Measurements from ENCODE around the gene C3orf70.
A peak's percentile ranks its signal among the peaks of the same experiment; 100 is the strongest.

C3orf70 gene

DNA sequence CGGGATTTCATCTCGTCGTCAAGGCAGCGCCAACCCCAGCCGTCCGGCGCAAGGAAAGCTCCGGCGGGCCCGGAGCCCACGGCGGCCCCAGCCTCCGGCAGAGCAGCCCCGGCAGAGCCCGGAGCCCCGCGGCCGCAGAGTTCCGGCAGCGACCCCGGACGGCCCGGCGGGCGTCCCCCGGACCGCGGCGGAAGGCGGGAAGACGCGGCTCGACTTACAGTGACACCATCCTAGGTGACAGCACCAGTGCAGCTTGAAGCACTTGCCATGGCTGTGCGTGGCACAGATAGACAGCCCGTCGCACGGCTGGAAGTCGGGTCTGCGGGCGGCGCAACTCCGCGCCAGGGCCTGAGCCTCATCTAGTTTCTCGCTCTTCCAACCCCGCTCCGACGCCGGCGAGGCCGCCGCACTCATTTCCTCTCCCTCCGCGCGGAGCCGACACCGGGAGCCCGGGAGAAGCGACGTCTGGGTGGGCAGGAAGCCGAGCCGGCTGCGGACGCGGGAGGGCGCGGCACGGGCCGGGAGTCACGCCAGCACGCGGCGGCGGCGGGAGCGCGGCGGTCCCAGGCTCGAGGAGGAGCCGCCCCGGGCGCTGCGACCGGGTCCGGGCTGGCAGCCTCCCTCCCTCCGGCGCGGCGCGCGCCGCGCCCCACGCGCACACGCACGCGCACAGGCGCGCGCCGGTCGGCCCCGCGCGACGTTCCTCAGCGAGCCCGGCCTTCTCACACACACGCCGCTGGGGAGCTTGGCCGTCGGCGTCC lies at the start of gene C3orf70 (continued):
- TF ChIP-seq, protein P1, sequence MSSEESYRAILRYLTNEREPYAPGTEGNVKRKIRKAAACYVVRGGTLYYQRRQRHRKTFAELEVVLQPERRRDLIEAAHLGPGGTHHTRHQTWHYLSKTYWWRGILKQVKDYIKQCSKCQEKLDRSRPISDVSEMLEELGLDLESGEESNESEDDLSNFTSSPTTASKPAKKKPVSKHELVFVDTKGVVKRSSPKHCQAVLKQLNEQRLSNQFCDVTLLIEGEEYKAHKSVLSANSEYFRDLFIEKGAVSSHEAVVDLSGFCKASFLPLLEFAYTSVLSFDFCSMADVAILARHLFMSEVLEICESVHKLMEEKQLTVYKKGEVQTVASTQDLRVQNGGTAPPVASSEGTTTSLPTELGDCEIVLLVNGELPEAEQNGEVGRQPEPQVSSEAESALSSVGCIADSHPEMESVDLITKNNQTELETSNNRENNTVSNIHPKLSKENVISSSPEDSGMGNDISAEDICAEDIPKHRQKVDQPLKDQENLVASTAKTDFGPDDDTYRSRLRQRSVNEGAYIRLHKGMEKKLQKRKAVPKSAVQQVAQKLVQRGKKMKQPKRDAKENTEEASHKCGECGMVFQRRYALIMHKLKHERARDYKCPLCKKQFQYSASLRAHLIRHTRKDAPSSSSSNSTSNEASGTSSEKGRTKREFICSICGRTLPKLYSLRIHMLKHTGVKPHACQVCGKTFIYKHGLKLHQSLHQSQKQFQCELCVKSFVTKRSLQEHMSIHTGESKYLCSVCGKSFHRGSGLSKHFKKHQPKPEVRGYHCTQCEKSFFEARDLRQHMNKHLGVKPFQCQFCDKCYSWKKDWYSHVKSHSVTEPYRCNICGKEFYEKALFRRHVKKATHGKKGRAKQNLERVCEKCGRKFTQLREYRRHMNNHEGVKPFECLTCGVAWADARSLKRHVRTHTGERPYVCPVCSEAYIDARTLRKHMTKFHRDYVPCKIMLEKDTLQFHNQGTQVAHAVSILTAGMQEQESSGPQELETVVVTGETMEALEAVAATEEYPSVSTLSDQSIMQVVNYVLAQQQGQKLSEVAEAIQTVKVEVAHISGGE (tag by site-specific recombination; conservative IDR thresholded peaks at IDR 0.05; ENCODE audit: low read depth), result peak; percentile 73
- TF ChIP-seq ZNF341 (tag by site-specific recombination; IDR thresholded peaks at IDR 0.05; ENCODE audit: low read depth), result peak; percentile 77

DNA sequence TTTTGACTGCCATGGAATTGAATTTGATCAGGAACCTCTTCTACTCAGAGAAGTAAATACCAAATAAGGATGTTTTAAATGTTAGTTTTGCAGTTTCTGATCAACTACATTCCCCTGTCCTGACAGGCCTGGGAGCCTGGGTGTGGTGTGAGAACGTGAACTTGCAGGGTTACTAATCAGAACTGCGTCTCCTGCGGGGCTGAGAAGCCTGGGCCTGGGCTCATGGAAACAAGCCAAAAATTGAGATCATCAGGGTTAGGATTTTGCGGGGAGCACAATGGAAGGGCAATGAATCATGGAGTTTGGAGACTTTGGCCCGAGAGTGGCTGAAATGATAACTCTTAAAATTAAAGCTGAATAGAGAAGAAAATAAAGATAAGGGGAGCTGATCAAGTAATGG lies 47.8 kb upstream of the C3orf70 start:
- POLR2A ChIA-PET, result no interaction called here

DNA sequence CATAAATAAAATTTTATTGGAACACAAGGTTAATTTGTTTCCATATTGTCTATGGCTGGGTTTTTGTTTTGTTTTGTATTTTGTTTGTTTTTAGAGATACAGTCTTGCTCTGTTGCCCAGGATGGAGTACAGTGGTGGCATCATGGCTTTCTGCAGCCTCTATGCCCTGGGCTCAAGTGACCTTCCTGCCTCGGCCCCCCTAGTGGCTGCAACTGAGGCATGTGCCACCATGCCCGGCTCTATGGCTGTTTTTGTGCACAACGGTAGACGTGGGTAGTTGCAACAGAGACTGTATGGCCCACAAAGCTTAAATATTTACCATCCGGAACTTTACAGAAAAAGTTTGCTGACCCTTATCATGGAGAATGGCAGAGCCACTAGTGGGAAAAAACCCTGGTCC lies 46.8 kb upstream of the C3orf70 start:
- Histone ChIP-seq H3K4me1 (ENCODE audit: control insufficient read depth, insufficient read depth, low read length) (no peaks in the 10 kb centered on the region), H3K4me3 (ENCODE audit: low read depth, low read length) (no peak overlapping the region), H3K9me3 (ENCODE audit: control insufficient read depth, insufficient read depth, low read depth, low read length) (no peaks in the 10 kb centered on the region), H3K27ac (ENCODE audit: extremely low read depth, low read depth, low read length) (no peak overlapping the region), H3K36me3 (ENCODE audit: control insufficient read depth in 2 of 2, insufficient read depth in 1 of 2, low read length in 2 of 2) (peaks cover 0 to 21% of the 10 kb centered on the region in 2 experiments; a peak in 1 of 3 replicates)
- no peak for TF ChIP-seq SP3 (tag by site-specific recombination; IDR thresholded peaks at IDR 0.05)
- no peak for TF ChIP-seq ZNF394 (tag by site-specific recombination; IDR thresholded peaks at IDR 0.05; ENCODE audit: borderline replicate concordance)
- no peak for TF ChIP-seq ZNF501 (tag by site-specific recombination; IDR thresholded peaks at IDR 0.05)
- TF ChIP-seq FEZF1 (tag by site-specific recombination; IDR thresholded peaks at IDR 0.05), result no peak
- no peak for TF ChIP-seq IKZF3 (tag by site-specific recombination; IDR thresholded peaks at IDR 0.05)
- TF ChIP-seq, protein P2, sequence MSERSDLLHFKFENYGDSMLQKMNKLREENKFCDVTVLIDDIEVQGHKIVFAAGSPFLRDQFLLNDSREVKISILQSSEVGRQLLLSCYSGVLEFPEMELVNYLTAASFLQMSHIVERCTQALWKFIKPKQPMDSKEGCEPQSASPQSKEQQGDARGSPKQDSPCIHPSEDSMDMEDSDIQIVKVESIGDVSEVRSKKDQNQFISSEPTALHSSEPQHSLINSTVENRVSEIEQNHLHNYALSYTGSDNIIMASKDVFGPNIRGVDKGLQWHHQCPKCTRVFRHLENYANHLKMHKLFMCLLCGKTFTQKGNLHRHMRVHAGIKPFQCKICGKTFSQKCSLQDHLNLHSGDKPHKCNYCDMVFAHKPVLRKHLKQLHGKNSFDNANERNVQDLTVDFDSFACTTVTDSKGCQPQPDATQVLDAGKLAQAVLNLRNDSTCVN (tag by site-specific recombination; optimal IDR thresholded peaks at IDR 0.05), result no peak
- TF ChIP-seq, protein P3, sequence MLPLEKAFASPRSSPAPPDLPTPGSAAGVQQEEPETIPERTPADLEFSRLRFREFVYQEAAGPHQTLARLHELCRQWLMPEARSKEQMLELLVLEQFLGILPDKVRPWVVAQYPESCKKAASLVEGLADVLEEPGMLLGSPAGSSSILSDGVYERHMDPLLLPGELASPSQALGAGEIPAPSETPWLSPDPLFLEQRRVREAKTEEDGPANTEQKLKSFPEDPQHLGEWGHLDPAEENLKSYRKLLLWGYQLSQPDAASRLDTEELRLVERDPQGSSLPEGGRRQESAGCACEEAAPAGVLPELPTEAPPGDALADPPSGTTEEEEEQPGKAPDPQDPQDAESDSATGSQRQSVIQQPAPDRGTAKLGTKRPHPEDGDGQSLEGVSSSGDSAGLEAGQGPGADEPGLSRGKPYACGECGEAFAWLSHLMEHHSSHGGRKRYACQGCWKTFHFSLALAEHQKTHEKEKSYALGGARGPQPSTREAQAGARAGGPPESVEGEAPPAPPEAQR (tag by site-specific recombination; IDR thresholded peaks at IDR 0.05), result no peak
- TF ChIP-seq WT1 (tag by site-specific recombination; IDR thresholded peaks at IDR 0.05), result no peak
- no peak for TF ChIP-seq ZNF292 (tag by site-specific recombination; IDR thresholded peaks at IDR 0.05; ENCODE audit: borderline replicate concordance, low read depth)
- TF ChIP-seq ZFP69B (tag by site-specific recombination; IDR thresholded peaks at IDR 0.05), result no peak
- TF ChIP-seq ZNF791 (tag by site-specific recombination; IDR thresholded peaks at IDR 0.05), result no peak
- TF ChIP-seq, protein P4, sequence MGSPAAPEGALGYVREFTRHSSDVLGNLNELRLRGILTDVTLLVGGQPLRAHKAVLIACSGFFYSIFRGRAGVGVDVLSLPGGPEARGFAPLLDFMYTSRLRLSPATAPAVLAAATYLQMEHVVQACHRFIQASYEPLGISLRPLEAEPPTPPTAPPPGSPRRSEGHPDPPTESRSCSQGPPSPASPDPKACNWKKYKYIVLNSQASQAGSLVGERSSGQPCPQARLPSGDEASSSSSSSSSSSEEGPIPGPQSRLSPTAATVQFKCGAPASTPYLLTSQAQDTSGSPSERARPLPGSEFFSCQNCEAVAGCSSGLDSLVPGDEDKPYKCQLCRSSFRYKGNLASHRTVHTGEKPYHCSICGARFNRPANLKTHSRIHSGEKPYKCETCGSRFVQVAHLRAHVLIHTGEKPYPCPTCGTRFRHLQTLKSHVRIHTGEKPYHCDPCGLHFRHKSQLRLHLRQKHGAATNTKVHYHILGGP (tag by site-specific recombination; IDR thresholded peaks at IDR 0.05), result no peak
- TF ChIP-seq, protein P5, sequence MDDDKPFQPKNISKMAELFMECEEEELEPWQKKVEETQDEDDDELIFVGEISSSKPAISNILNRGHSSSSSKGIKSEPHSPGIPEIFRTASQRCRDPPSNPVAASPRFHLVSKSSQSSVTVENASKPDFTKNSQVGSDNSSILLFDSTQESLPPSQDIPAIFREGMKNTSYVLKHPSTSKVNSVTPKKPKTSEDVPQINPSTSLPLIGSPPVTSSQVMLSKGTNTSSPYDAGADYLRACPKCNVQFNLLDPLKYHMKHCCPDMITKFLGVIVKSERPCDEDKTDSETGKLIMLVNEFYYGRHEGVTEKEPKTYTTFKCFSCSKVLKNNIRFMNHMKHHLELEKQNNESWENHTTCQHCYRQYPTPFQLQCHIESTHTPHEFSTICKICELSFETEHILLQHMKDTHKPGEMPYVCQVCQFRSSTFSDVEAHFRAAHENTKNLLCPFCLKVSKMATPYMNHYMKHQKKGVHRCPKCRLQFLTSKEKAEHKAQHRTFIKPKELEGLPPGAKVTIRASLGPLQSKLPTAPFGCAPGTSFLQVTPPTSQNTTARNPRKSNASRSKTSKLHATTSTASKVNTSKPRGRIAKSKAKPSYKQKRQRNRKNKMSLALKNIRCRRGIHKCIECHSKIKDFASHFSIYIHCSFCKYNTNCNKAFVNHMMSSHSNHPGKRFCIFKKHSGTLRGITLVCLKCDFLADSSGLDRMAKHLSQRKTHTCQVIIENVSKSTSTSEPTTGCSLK (tag by site-specific recombination; IDR thresholded peaks at IDR 0.05), result no peak
- no peak for TF ChIP-seq ZBTB48 (tag by site-specific recombination; IDR thresholded peaks at IDR 0.05)
- no peak for TF ChIP-seq ZSCAN23 (tag by site-specific recombination; IDR thresholded peaks at IDR 0.05)
- CTCF ChIA-PET, result interaction anchor here (1.0 kb wide), 1 partner anchor 23 kb away, joined by 3 read pairs; no protein-coding TSS in a partner anchor
- POLR2A ChIA-PET, result no interaction called here

More for the DNA sequence above, 47.8 kb upstream of the C3orf70 start:
- CTCF ChIA-PET, result interaction anchor here (1.0 kb wide), 1 partner anchor 24 kb away, joined by 3 read pairs; no protein-coding TSS in a partner anchor
- Histone ChIP-seq H3K9me3 (ENCODE audit: control insufficient read depth, insufficient read depth, low read depth, low read length) (no peaks in the 10 kb centered on the region), H3K4me3 (ENCODE audit: low read depth, low read length) (no peak overlapping the region), H3K36me3 (ENCODE audit: control insufficient read depth in 2 of 2, insufficient read depth in 1 of 2, low read length in 2 of 2) (peaks cover 0 to 21% of the 10 kb centered on the region in 2 experiments; a peak in 1 of 3 replicates), H3K4me1 (ENCODE audit: control insufficient read depth, insufficient read depth, low read length) (no peaks in the 10 kb centered on the region), H3K27ac (ENCODE audit: extremely low read depth, low read depth, low read length) (no peak overlapping the region)
- 0 out of 2 replicates have a peak, but pooled peaks have one; percentile 23 for TF ChIP-seq ZNF660 (tag by site-specific recombination; IDR thresholded peaks at IDR 0.05)
- TF ChIP-seq ZNF555 (tag by site-specific recombination; conservative IDR thresholded peaks at IDR 0.05), result no peak
- TF ChIP-seq ZNF248 (tag by site-specific recombination; IDR thresholded peaks at IDR 0.05), result no peak

Data from HEK293 (cell line).